Right lobe of liver (tissue), 4 donors: ENCODE results near the gene LRMDA.

ENCODE experiments used
- CTCF ChIP-seq, 4 donors: fragments of 200-600 bp in 3 of 4; fragments of 450-650 bp in 1 of 4; IDR thresholded peaks; one replicate each; pipeline versions ENCODE4 v1.5.1 to v1.8.0; 2016 to 2022; ENCODE audit warnings: antibody characterized with exemption in 4 of 4, mild to moderate bottlenecking in 2 of 4
- POLR2A ChIP-seq: fragments of 450-650 bp; IDR thresholded peaks from one replicate; pipeline ENCODE4 v1.6.1; 2017; ENCODE audit warnings: antibody characterized with exemption, mild to moderate bottlenecking
- donor health status: DM: no; HTN: no; CAD: no.
- donor health status: DM: no; HTN: no; CAD: no.
- donor health status: DM: no; HTN: yes; CAD: no.

GRCh38 chr10:76023007-76023406, 591.6 kb downstream of the LRMDA start:
- TF ChIP-seq CTCF (IDR thresholded peaks at IDR 0.05): no peak
- no peak for TF ChIP-seq POLR2A
